Vagina (tissue), 2 donors: ENCODE results near the gene STIM1.

Source experiments
- POLR2A ChIP-seq, 2 donors: fragments of 450-650 bp; IDR thresholded peaks; one replicate each; pipeline ENCODE4 v1.6.1; 2017; ENCODE audit warnings: antibody characterized with exemption in 2 of 2, mild to moderate bottlenecking in 2 of 2, moderate library complexity in 2 of 2
- POLR2AphosphoS5 ChIP-seq, 2 donors: sonication (generic); formaldehyde crosslinking; IDR thresholded peaks; one replicate each; pipeline ENCODE4 v1.9.0; 2017; ENCODE audit warnings: antibody characterized with exemption in 2 of 2, mild to moderate bottlenecking in 2 of 2, low read depth in 1 of 2; ENCODE audit not compliant: insufficient read depth in 1 of 2
- TF ChIP-seq, protein P1 (sequence below), 3 experiments: fragments of 450-650 bp in 2 of 3; fragments of 200-600 bp in 1 of 3; sonication (generic) in 1 of 3; IDR thresholded peaks; one replicate each; pipeline ENCODE4 v1.5.1; 2017 to 2019; ENCODE audit warnings: antibody characterized with exemption in 3 of 3, mild to moderate bottlenecking in 2 of 3, moderate library complexity in 2 of 3

DNA sequence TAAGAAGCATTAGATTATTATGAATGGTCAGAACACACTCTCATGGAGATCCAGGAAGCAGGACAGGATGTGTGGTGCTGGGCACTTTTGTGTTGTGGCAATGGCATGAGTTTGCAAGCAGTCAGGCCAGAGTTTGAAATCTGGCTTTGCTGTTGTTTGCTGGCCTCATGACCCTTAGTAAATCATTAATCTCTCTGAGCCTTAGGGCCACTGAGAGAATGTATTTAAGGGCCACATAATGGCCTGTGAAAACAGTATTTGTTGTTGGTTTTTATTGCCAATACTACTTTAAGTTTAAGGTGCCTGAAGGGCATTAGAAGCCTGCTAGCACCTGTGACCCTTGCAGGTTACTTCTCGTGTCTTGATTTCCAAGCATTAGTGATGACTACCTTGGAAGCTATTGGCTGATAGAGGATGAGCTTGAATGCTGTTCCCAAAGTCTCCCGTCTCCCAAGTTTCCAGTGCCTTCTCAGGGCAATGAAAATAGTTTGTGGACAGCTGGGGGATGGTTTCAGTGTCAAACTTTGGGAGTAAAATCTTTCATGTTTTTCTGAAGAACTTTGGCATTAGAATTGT lies 24.6 kb downstream of the STIM1 start:
- TF ChIP-seq POLR2A (IDR thresholded peaks at IDR 0.05) (no peak), POLR2AphosphoS5 (IDR thresholded peaks at IDR 0.05; ENCODE audit: insufficient read depth in 1 of 2, low read depth in 1 of 2) (no peak)
- TF ChIP-seq, protein P1, sequence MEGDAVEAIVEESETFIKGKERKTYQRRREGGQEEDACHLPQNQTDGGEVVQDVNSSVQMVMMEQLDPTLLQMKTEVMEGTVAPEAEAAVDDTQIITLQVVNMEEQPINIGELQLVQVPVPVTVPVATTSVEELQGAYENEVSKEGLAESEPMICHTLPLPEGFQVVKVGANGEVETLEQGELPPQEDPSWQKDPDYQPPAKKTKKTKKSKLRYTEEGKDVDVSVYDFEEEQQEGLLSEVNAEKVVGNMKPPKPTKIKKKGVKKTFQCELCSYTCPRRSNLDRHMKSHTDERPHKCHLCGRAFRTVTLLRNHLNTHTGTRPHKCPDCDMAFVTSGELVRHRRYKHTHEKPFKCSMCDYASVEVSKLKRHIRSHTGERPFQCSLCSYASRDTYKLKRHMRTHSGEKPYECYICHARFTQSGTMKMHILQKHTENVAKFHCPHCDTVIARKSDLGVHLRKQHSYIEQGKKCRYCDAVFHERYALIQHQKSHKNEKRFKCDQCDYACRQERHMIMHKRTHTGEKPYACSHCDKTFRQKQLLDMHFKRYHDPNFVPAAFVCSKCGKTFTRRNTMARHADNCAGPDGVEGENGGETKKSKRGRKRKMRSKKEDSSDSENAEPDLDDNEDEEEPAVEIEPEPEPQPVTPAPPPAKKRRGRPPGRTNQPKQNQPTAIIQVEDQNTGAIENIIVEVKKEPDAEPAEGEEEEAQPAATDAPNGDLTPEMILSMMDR (IDR thresholded peaks at IDR 0.05): no peak
